Upper lobe of left lung (tissue), 4 donors: Measurements from ENCODE around the gene SETD4.

ENCODE experiments used
- CTCF ChIP-seq, 6 experiments: fragments of 450-650 bp in 4 of 6; fragments of 200-600 bp in 2 of 6; sonication (generic) in 2 of 6; IDR thresholded peaks; one replicate each; pipeline ENCODE4 v1.5.1; 2016 to 2019; ENCODE audit warnings: antibody characterized with exemption in 6 of 6
- EP300 ChIP-seq, 4 donors: sonication (generic); formaldehyde crosslinking; IDR thresholded peaks; one replicate each; pipeline ENCODE4 v1.5.1; 2017; ENCODE audit warnings: antibody characterized with exemption in 4 of 4, control low read depth in 2 of 4
- POLR2A ChIP-seq, 4 donors: fragments of 450-650 bp; IDR thresholded peaks; one replicate each; pipeline ENCODE4 v1.5.1; 2016 to 2017; ENCODE audit warnings: antibody characterized with exemption in 4 of 4, mild to moderate bottlenecking in 2 of 4

- TF ChIP-seq EP300 (IDR thresholded peaks at IDR 0.05) (no peak), CTCF (IDR thresholded peaks at IDR 0.05) (no peak), POLR2A (IDR thresholded peaks at IDR 0.05) (no peak)
Observed at GRCh38 chr21:35989138-35989735, 71.1 kb downstream of the SETD4 start.
